GM21786 (cell line): Measurements from ENCODE around the gene RPS6KA4.
A peak's percentile ranks its signal among the peaks of the same experiment; 100 is the strongest.

Experiments used
- ATAC-seq: cut with Tn5 transposase; IDR thresholded peaks from one replicate; pipeline ENCODE4 v1.9.1; 2021; ENCODE audit not compliant: unreplicated experiment

RPS6KA4 gene

DNA sequence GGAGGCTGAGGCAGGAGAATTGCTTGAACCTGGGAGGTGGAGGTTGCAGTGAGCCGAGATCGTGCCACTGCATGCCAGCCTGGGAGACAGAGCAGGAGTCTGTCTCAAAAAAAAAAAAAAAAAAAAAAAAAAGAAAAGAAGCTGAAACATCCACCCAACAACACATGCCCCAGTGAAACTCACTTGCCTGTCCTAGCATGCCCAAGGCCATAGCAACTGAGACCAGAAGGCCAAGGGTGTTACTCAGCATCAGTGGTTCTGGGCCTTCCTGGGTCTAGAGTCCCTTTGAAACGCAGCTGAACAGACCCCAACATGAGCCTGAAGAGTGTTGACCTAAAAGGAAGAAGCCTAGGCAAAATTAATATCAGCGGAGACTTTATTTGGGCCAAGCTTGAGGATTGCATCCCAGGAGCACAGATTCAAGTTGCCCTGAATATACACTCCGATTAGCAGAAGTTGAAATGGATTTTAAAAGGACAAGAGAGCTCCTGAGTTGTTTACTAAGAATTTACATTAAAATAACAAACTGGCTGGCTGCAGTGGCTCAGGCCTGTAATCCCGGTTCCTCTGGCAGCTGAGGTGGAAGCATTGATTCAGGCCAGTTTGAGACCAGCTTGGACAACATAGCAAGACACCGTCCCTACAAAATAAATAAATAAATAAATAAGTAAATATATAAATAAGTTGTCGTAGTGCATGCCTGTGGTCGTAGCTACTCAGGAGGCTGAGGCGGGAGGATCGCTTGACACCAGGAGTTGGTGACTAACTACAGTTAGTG, 34.1 kb upstream of the RPS6KA4 start:
- no peak for ATAC-seq

DNA sequence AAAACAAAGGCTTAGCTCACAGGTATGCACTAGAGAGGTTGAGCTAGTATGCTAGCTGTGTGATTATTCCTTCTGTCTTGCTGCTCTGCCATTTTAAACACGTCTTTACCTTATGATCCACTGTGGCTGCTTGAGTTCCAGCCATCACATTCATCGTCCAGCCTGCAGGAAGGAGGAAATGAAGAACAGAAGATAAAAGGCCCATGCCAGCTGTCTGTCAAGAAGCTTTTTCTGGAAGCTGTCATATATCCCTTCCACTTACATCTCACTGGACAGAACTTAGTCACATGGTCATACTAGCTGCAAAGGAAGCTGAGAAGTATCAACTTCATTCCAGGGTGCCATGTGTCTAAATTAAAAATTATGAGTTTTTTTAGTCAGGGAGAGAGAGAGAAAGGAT, 31.6 kb upstream of the RPS6KA4 start:
- no peak for ATAC-seq

DNA sequence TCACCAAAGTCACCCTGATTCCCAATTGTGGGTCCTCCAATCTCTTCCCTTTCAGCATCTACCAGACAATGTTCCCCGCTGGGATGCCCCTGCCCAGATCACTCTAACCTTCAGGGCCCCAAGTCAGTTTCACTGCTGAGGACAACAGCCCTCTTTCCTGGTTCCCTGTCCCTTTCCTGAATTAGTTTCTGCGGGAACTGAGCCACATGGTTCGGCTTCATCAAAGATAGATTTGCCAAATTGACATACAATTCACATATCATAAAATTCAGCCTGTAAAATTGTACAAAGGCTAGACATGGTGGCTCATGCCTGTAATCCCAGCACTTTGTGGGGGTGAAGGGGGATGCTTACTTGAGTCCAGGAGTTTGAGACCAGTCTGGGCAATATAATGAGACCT, 31.0 kb upstream of the RPS6KA4 start:
- no peak for ATAC-seq

DNA sequence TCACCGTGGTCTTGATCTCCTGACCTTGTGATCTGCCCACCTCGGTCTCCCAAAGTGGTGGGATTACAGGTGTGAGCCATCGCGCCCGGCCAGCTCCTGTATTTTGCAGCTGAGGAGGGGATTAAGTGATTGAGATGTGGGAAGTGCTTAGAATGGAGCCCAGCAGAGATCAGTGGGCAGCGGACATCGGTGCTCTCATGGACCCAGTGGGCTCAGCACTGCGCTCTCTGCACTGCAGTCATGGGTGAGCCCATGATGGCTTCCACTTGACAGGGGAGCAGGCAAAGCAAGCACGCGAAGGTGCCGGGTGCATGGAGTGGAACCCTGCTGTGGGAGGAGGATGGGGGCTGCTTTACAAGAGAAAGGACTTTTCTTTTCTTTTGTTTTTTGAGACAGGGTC, 28.1 kb upstream of the RPS6KA4 start:
- no peak for ATAC-seq

DNA sequence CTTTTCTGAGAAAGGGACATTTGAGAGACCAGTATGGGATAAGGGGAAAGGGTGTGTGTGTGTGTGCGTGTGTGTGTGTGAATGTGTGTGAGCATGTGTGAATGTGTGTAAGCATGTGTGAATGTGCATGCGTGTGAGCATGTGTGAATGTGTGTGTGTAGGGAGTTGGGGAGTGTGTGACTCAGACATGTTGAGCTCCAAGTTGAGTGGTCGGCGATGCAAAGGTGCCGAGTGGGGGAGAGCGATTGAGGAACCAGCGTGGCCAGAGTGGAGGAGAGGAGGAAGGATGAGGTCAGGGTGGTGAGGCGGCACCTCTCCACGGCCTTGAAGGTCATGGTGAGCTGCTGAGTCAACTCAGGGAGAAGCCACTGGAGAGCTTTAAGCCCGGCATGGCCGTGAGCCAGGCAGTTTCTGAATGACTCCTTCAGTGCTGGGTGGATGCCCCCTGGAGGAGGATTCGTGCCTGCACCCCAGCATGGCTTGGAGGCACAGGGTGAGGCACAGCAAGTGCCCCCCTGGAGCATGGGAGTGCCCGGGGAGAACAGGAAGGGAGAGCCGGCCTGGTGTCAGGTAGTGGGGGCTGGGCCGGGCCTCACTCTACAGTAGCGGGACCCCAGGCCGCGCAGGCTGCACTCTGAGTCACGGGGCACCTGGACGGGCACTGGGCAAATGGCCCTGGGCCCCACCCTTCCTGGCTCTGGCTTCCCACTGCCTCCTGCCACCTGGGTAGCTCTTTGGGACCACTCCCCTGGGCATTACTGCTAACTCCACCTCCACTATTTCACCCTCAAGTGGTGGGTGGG, 27.2 kb upstream of the RPS6KA4 start:
- ATAC-seq = no peak

DNA sequence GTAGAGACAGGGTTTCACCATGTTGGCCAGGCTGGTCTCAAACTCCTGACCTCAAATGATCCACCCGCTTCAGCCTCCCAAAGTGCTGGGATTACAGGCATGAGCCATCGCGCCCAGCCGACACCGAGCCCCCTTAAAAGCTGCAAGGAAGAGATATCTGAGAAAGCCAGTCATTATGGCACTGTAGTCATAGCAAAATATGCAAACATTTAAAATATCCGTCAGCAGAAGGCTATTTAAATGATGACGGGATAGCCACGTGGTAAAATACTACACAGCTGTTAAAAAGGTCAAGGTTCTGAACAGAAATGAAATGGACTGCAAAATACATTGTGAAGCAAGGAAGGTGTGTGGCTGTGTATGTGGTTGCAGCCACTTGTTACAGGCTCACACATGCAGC, 25.4 kb upstream of the RPS6KA4 start:
- ATAC-seq = no peak

DNA sequence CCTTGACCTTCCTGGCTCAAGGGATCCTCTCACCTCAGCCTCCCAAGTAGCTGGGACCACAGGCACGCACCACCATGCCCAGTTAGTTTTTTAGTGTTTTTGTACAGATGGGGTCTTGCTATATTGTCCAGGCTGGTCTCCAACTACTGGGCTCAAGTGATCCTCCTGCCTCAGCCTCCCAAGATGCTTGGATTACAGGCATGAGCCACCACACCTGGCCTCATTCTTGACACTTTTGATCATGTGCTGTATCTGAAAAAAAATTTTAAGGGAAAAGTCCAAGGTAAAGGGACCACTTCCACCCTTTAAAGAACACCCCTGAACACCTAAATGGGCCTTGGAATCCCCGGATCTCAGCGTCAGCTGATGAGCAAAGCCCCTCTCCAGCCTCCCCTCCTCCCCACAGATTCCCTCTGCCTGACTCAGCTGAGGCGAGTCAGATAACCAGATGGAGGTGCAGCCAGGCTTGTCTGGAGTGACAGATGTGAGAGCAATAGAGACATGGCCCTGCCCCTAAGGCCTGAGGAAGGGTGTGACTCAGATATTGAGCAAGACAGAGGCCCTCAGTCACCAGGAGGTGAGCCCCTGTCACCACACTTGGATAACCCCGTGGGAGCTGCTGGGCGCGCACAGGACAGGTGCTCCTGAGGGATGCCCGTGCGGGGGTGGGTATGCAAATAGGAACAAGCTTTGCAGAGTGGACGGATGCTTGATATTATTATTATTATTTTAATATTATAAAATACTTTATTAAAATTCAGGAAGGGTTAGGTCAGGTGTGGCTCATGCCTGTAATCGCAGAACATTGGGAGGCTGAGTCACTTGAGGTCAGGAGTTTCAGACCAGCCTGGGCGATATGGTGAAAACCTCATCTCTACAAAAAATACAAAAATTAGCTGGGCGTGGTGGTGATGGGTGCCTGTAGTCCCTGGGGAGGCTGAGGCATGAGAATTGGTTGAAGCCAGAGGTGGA, 23.9 kb upstream of the RPS6KA4 start:
- peak; percentile 80 for ATAC-seq

DNA sequence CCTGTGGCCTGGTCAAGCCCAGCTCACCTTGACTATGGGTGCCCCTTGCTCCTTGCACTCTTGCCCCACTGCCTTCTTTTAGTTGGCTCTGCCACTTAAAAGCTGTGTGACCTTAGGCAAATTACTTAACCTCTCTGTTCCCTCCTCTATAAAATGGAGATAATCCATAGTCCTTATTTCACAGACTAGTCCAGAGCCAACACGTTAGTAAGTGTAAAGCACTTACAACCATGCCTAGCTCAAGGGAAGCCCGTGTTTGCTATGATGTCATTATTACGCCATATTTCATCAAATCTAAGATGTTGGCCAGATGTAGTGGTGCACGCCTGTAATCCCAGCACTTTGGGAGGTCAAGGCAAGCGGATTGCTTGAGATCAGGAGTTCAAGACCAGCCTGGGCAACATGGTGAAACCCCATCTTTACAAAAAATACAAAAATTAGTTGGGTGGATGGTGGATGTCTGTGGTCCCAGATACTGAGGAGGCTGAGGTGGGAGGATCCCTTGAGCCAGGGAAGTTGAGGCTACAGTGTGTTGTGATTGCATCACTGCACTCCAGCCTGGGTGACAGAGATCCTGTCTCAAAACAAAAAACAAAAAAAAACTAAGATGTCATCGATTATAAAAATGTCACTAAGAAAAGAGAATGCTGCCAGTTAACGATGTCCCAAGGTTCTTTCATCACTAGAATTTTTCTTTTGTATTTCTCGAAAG, 21.3 kb upstream of the RPS6KA4 start:
- ATAC-seq = no peak

DNA sequence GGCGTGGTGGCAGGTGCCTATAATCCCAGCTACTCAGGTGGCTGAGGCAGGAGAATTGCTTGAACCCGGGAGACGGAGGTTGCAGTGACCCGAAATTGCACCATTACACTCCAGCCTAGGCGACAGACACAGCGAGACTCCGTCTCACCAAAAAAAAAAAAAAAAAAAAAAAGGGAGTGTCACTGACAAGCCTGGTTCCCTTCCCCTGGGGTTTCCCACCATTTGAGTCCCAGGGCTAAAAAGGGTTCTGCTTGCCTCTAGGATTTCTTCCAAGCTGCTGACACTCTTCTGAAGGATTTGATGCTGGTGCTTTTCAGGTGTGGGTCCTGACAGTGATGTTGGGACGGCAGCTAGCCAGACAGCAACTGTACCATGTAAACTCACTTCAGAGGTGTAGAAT, 20.2 kb upstream of the RPS6KA4 start:
- ATAC-seq = no peak

DNA sequence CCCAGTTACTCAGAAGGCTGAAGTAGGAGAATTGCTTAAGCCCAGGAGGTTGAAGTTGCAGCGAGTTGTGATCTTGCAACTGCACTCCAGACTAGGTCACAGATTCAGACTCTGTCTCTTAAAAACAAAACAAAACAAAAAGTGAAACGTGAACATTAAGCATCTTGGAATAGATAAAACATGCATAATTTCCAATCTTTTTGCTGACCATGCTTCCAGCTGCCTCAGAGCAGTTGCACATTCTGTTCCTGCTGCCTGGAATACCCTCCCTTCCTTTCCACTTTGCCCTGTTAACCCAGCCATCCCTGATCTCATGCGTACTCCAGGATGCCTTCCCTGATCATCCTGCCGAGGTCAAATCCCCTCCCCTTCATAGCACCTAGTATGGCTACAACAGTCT, 19.7 kb upstream of the RPS6KA4 start:
- no peak for ATAC-seq

DNA sequence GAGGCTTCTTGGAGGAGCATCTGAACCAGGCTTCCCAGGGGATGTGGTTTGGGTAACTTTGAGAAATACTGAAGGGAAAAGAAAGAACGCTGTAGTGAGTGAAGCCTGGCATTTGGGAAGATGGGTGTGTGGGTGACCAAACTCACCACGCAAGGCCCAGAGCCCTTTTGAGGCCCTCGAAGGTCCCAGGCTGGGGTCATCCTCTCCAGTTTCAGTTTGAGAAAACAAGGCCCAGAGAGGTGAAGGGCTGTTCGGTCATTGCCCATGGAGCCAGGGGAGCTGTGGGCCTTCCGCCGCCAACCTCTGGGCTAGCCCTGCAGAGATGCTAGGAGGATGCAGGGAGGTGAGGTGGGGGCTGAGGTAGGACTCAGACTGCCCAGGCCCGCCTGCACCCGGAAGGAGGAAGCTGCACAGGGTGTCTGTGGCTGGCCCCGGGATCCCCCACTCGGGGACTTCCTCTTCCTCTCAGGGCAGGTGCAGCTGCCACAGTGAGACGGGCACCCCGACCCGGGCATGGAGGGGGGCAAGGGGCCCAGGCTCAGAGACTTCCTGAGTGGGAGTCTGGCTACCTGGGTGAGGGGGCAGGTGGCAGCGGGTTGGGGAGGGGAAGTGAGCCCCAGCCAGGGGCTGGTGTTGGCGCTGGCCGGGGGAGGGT, 19.1 kb upstream of the RPS6KA4 start, which contains the start of gene CCDC88B:
CCDC88B (plus strand) TSS at position 451 of the 655 bp plus-strand sequence; CDS start at position 514, 63 bp downstream.
- peak; percentile 43 for ATAC-seq

DNA sequence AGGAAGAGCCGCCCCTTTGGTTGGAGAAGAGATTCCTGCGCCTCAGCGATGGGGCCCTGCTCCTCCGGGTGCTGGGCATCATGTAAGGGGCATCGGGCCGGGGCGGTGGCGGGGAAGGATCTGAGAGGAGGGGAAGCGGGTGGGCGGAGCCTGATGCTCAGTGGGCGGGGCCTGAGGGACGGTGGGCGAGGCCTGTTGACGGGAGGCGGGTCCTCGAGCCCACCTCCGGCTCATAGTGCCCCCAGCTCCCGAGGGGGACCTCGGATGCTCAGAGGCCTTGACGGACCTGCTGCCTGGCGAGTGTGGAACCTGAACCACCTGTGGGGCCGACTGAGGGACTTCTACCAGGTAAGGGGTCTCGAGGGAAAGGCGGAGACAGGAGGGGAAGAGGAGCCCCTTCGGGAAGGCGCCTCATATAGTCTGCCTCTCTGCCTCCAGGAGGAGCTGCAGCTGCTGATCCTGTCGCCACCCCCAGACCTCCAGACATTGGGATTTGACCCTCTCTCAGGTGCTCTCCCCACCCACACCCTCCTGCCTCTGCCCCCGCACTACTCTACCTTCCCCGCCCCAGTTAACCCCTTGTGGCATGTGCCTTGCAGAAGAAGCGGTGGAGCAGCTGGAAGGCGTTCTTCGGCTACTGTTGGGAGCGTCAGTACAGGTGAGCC, 18.2 kb upstream of the RPS6KA4 start:
- no peak for ATAC-seq

DNA sequence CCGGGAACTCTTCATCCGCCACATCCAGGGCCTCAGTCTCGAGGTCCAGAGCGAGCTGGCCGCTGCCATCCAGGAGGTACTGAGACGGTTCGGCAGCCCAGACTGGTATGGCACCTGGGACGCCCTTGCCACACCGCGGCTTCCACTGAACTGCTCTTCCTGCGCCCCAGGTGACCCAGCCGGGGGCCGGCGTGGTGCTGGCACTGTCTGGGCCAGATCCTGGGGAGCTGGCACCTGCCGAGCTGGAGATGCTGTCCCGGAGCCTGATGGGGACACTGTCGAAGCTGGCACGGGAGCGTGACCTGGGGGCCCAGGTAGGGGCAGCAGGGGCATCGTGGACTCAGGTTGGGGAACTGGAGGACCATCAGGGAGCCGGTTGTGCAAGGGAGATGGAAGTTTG, 17.5 kb upstream of the RPS6KA4 start:
- no peak for ATAC-seq

DNA sequence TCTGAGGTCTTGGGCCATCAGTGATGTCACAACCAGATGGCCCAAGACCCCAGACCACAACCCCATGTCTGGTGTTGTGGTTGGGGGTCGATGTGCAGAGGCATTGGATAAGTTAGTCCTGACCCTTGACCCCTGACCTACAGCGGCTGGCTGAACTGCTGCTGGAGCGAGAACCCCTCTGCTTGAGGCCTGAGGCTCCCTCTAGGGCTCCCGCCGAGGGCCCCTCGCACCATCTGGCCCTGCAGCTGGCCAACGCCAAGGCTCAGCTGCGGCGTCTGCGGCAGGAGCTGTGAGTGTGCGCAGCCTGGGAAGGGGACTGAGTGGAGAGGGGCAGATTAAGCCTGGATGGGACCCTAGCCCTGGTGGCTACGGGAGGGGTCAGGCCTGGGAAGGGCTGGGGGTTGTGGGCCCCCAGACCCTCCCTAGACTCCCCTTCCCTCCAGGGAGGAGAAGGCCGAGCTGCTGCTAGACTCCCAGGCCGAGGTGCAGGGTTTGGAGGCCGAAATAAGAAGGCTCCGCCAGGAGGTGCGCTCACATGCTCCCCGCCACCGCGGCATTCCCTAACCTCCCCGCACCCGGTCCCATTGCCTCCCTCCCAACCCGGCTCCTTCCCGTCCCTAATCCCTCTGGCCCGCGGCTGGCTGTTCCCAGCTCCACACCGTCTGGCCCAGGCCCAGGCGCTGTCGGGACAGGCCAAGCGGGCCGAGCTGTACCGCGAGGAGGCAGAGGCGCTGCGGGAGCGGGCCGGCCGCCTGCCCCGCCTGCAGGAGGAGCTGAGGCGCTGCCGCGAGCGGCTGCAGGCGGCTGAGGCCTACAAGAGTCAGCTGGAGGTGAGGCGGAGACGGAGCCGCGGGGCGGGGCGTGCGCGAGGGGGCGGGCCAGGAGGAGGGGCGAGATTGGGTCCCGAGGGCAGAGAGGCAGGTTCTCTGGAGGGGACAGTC, 16.8 kb upstream of the RPS6KA4 start:
- peak; percentile 45 for ATAC-seq

DNA sequence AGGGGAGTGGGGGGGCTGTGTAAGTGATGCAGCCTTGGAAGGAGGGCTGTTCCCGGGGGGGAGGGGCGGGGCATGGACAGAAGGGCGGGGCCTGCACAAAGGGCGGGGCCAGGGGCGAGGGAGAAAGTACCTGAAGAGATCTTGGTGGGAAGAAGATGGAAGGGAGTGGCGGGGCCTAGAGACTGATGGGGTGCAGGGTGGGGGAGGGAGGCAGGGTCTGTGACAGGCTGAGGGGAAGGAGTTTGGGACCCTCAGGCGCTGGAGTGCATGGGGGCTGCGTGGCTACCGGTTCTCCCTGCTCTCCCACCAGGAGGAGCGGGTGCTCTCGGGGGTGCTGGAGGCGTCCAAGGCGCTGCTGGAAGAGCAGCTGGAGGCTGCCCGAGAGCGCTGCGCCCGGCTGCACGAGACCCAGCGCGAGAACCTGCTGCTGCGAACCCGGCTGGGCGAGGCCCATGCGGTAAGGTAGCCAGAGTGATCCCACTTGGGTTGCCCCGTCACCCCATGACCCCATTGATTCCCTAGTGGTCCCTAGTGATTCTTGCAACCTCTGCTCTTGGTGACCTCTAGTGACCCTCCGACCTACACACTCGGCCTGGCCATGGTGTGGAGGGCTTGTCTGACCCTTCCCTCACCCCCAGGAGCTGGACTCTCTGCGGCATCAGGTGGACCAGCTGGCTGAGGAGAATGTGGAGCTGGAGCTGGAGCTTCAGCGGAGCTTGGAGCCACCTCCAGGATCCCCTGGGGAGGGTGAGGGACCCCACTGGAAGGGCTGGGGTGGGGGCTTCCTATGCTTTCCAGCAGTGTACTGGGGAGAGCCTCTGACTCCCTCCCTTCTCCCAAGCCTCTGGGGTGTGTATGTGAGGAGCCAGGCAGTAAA, 15.9 kb upstream of the RPS6KA4 start:
- ATAC-seq = no peak

DNA sequence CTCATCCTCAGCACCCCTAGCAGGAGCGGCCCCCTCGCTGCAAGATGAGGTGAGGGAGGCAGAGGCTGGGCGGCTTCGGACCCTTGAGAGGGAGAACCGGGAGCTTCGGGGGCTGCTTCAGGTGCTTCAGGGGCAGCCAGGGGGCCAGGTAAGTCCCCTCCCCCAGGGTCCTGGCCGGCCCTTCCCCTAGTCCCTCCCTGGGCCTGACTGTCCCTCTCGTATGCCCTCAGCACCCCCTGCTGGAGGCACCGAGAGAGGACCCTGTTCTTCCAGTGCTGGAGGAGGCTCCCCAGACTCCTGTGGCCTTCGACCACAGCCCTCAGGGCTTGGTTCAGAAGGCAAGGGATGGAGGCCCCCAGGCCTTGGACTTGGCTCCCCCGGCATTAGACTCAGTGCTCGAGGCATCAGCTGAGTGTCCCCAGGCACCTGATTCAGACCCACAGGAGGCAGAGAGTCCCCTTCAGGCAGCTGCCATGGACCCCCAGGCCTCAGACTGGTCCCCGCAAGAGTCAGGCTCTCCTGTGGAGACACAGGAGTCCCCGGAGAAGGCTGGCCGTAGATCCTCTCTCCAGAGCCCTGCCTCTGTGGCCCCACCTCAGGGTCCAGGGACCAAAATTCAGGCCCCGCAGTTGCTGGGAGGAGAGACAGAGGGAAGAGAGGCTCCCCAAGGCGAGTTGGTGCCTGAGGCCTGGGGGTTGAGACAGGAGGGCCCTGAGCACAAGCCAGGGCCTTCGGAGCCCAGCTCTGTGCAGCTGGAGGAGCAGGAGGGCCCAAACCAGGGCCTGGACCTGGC, 15.0 kb upstream of the RPS6KA4 start:
- ATAC-seq = no peak

DNA sequence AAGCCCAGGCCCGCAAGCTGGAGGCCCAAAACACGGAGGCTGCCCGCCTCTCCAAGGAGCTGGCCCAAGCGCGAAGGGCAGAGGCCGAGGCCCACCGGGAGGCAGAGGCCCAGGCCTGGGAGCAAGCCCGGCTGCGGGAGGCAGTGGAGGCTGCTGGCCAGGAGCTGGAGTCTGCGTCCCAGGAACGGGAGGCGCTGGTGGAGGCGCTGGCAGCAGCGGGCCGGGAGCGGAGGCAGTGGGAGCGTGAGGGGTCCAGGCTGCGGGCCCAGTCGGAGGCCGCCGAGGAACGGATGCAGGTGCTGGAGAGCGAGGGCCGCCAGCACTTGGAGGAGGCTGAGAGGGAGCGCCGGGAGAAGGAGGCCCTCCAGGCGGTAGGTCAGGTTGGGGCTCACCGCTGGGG, 14.2 kb upstream of the RPS6KA4 start:
- no peak for ATAC-seq
